Astrocyte of the cerebellum (primary cell): ENCODE measurements around the gene PAM16.

ENCODE experiments used
- DNase-seq: peaks from one replicate; pipeline ENCODE4 v3.0.0-alpha.2; 2011; ENCODE audit warnings: low read depth
- H3K4me3 ChIP-seq: 2 replicates; pipeline ENCODE4 v1.5.1; 2011; ENCODE audit warnings: mild to moderate bottlenecking, low read depth, low read length, moderate library complexity
- CTCF ChIP-seq: IDR thresholded peaks from 2 replicates; pipeline ENCODE4 v1.5.1; 2012; ENCODE audit warnings: low read length, low read depth, moderate library complexity, mild to moderate bottlenecking; ENCODE audit errors: missing control alignments
- in situ Hi-C: cut with HindIII; loops from 2 replicates; pipeline ENCODE4 v1.10.0; 2017; ENCODE audit warnings: low sequenced_read_pairs

Gene PAM16

GRCh38 chr16:4373356-4373908, 22.3 kb upstream of the PAM16 start:
- H3K4me3 ChIP-seq = peak overlapping the region; percentile 71
- no peak for DNase-seq
- in situ Hi-C loops = no loop called here
- TF ChIP-seq CTCF = no peak

GRCh38 chr16:4372578-4373355, 21.6 kb upstream of the PAM16 start:
- no peak for TF ChIP-seq CTCF
- no peak for DNase-seq
- H3K4me3 ChIP-seq = peak overlapping the region; percentile 71
- in situ Hi-C loops = no loop called here

GRCh38 chr16:4372001-4372577, 21.0 kb upstream of the PAM16 start:
- DNase-seq = no peak
- H3K4me3 ChIP-seq = peak overlapping the region; percentile 71
- in situ Hi-C loops = no loop called here
- TF ChIP-seq CTCF = no peak

- peak within 1 kb of the TSS; percentile 71 for H3K4me3 ChIP-seq
- TF ChIP-seq CTCF = no peak
- DNase-seq = peak; percentile 46
- in situ Hi-C loops = no loop called here
Measured at GRCh38 chr16:4371357-4372000, 20.4 kb upstream of the PAM16 start, which contains the start of gene VASN. TSS of gene VASN (plus strand) at chr16:4371848. CDS start at chr16:4380878, 9,030 bp downstream.

- peak; percentile 59 for DNase-seq
- TF ChIP-seq CTCF = no peak
- no peak overlapping the region for H3K4me3 ChIP-seq
- in situ Hi-C loops = no loop called here
Measured at GRCh38 chr16:4370570-4371356, 19.6 kb upstream of the PAM16 start.

- H3K4me3 ChIP-seq = no peak overlapping the region
- no peak for TF ChIP-seq CTCF
- no peak for DNase-seq
- in situ Hi-C loops = no loop called here
Measured at GRCh38 chr16:4370151-4370550, 19.0 kb upstream of the PAM16 start.
